ENCODE results near the gene ZNF496.
"Not testable (repeated sequence)": the region's sequence is repeated elsewhere in the genome, so short reads cannot be mapped to it uniquely, and the experiment has no call there.

Gene ZNF496

GRCh38 chr1:247360116-247360898, 28.6 kb upstream of the ZNF496 start:
- DNase-seq (ENCODE audit: low read depth in 2 of 3, low spot score in 1 of 3) = no peak

- no peak for DNase-seq (ENCODE audit: low read depth in 2 of 3, low spot score in 1 of 3)
These were observed 27.9 kb upstream of the ZNF496 start for GRCh38 chr1:247359559-247359958.

DNA sequence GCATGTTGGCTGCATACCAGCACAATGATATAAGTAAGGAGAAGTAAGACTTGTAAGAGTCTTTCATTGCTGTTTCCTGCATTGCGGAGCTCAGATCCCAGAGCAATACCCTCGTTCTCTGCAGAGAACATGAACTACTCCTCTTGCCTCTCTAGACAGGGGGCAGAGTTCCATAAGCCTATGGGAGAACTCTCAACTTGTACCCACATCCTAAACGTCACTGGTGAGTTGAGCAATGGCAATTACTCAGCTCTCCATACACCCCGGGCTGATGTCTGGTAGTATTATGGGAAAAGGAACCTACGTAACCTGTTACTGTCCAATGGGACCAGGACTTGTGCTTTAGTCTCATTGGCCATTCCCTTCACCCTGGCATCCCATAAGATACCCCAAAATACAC, 27.3 kb upstream of the ZNF496 start:
- DNase-seq (ENCODE audit: low read depth in 2 of 3, low spot score in 1 of 3) = no peak

GRCh38 chr1:247357781-247358211, 26.1 kb upstream of the ZNF496 start:
- DNase-seq (ENCODE audit: low read depth in 2 of 3, low spot score in 1 of 3) = no peak

GRCh38 chr1:247357052-247357780, 25.5 kb upstream of the ZNF496 start:
- no peak for DNase-seq (ENCODE audit: low read depth in 2 of 3, low spot score in 1 of 3)

DNA sequence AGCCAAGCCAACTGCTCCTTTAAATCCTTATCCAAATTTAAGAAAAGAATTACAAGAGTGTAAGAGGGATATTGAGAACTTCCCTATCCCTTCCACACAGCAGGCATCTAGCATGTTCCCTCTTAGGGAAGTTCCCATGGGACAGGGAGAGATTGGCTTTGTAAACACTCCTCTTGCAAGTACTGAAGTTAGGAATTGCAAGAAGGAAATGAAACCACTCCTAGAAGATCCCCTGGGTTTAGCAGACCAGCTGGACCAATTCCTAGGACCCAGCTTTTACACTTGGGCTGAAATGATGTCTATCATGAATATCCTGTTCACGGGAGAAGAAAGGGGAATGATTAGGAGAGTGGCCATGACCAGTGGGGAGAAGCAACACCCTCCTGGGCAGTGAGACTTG, 23.5 kb upstream of the ZNF496 start:
- DNase-seq (ENCODE audit: low read depth in 2 of 3, low spot score in 1 of 3) = not testable (repeated sequence)

DNA sequence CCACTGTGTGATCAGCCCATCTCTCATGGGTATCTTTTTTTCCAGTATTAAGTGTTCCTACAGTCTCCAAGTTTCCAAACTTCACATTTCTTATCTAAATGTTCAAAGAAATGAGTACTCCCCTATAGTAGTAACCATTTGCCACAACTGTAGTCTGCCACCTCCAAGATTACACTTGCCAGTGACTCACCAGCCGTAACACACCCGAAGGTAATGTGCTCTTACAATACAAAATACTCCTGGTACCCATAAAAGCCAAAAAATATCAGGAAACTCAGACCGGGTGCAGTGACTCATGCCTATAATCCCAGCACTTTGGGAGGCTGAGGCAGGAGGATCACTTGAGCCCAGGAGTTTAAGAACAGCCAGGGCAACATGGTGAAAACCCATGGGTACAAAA, 20.5 kb upstream of the ZNF496 start:
- no peak for DNase-seq (ENCODE audit: low read depth in 2 of 3, low spot score in 1 of 3)

- DNase-seq (ENCODE audit: low read depth in 2 of 3, low spot score in 1 of 3) = no peak
These were observed 18.9 kb upstream of the ZNF496 start for GRCh38 chr1:247350587-247350986.

GRCh38 chr1:247347477-247348222, 16.0 kb upstream of the ZNF496 start:
- DNase-seq (ENCODE audit: low read depth in 2 of 3, low spot score in 1 of 3) = no peak

- no peak for DNase-seq (ENCODE audit: low read depth in 2 of 3, low spot score in 1 of 3)
These were observed 14.2 kb upstream of the ZNF496 start for GRCh38 chr1:247345881-247346280.

DNA sequence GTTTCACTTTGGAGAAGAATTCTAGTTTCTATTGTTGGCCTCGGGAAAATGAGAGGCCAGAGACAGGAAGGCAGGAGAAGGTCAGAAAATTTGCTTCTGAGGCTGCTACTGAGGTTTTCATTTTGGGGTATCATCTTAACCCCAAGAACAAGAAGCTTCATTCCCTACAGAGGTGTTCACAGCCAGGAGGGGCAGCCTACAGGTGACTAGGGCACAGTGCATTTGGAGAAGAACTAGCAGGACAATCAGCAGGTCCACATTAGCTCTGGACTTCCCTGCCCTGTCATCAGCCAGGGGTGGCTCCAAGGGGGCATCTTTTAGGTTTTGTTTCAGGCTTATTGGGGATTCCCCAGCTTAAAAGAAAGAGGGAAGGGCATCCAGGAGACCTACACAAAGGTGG, 12.1 kb upstream of the ZNF496 start:
- no peak for DNase-seq (ENCODE audit: low read depth in 2 of 3, low spot score in 1 of 3)

- no peak for DNase-seq (ENCODE audit: low read depth in 2 of 3, low spot score in 1 of 3)
These were observed 7.1 kb upstream of the ZNF496 start for GRCh38 chr1:247338723-247339275.

DNA sequence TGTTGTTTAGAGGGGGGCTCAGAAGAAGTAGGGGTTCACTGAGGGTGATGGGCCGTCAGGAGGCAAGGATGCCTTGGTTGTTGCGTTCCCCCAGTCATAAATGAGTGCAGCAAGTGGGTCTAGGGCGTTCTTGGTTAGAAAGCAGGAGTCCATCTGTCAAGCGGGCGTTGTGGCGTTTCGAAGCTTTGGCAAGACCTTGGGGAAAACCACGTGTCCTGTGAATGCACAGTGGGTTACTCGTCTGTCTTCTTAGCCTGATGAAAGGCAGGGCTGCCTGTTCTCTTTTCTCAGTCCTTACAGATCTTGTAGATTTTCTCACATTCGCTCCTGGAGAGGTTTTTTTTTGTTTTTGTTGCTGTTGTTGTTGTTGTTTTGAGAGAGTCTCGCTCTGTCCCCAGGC, 6.3 kb upstream of the ZNF496 start:
- no peak for DNase-seq (ENCODE audit: low read depth in 2 of 3, low spot score in 1 of 3)

- DNase-seq (ENCODE audit: low read depth in 2 of 3, low spot score in 1 of 3) = no peak
These were observed 5.6 kb upstream of the ZNF496 start for GRCh38 chr1:247337250-247337746.

DNA sequence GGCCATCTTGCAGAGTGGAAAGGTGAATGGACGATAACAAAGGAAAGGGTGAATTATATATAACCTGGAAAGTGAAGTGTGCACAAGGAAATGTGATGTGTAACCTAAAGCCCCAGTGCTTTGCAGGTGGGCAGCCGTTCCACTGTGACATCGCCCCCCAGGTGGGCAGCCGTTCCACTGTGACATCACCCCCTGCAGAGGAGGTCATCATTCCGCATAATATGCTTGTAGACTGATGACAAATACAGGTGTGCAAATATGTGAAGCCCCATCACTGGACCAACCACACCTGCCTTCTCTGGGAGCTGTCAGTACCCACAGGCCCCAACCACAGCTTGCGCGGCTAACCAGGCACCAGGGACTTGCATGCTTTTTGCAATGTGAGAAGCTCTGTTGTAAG, 4.7 kb upstream of the ZNF496 start:
- no peak for DNase-seq (ENCODE audit: low read depth in 2 of 3, low spot score in 1 of 3)

- DNase-seq (ENCODE audit: low read depth in 2 of 3, low spot score in 1 of 3) = no peak
These were observed 4.2 kb upstream of the ZNF496 start for GRCh38 chr1:247335882-247336281.

GRCh38 chr1:247334378-247335133, 2.9 kb upstream of the ZNF496 start:
- DNase-seq (ENCODE audit: low read depth in 2 of 3, low spot score in 1 of 3) = no peak

GRCh38 chr1:247332623-247333361, 1.1 kb upstream of the ZNF496 start:
- DNase-seq (ENCODE audit: low read depth in 2 of 3, low spot score in 1 of 3) = no peak

GRCh38 chr1:247332215-247332622, 552 bp upstream of the ZNF496 start:
- peak; percentile 22 to 44 (median 26) for DNase-seq (ENCODE audit: low read depth in 2 of 3, low spot score in 1 of 3)

DNA sequence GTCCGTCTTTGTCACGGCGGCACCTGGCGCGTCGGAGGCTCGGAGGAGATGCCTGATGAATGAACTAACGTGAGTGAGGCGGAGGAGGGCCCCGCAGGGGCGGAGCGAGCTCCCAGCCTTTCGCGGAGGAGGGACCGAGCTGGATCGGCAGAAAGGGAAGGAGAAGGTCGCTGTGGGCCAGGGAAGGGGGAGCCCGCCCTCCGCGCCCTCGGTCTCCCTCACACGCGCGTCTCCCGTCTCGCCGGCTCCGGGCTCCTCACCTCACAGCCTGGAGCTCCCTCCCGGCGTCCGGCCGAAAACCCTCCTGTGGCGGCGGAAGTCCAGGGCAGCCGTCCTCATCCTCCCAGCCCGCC, 519 bp downstream of the ZNF496 start:
- peak; percentile 56 to 72 (median 63) for DNase-seq (ENCODE audit: low read depth in 2 of 3, low spot score in 1 of 3)
